HT-29 (cell line): ENCODE data around the gene SEMA6A. TPM values are rescaled to one million over a fixed set of nuclear protein-coding genes. Genes with fewer than 3 reads are reported as not detected.
"Not testable (repeated sequence)": the region's sequence is repeated elsewhere in the genome, so short reads cannot be mapped to it uniquely, and the experiment has no call there.

Experiments used
- DNase-seq: peaks from one replicate; pipeline ENCODE4 v3.0.0-alpha.2; 2015; ENCODE audit warnings: low spot score
- total RNA-seq: library from RNA; depleted of rRNA; stranded (reverse); fragments of >200 nt; shearing (Covaris generic); gene quantifications from 2 replicates; pipeline ENCODE4 v1.2.3, GENCODE V29; 2014

The SEMA6A gene
- total RNA-seq, 1 experiment from 2014 or later: 0.99 TPM

DNA sequence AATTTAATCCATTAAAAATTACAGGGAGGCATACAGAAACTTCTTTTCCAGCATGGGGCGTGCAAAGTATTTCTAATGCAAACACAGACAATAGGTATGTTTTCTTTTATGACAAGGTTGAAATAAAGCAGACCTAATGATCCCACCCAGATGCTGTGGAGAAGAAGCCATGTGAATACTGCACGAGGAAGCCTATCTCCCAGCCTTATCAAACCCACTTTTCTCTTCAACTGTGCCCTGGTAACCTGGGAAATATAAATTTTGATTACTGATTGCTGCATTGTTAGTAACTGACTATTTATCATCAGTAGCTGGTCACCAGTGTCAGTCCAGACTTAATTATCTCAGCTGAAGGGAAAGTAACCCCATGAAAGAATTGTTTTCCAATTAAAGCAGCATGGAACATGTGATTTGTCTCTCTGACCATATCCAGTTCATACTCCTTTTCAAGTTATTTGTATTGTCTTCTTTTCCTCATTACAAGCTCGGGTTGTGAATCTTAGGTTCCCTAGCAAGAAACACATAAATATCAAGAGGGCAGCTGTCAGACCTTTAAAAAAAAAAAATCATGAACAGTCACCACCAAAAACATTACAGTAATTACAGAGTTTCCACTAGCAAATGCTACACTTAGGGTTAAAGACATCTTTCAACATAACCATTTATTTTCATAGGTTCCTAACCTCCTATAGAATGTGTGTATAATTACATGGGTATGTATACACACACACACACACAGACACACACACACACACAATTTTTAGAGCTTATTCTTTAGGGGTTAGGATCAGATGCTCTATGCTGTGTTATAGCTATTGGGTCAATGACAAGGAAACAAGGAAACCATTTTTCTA is 50.3 kb downstream of the SEMA6A start:
- no peak for DNase-seq

DNA sequence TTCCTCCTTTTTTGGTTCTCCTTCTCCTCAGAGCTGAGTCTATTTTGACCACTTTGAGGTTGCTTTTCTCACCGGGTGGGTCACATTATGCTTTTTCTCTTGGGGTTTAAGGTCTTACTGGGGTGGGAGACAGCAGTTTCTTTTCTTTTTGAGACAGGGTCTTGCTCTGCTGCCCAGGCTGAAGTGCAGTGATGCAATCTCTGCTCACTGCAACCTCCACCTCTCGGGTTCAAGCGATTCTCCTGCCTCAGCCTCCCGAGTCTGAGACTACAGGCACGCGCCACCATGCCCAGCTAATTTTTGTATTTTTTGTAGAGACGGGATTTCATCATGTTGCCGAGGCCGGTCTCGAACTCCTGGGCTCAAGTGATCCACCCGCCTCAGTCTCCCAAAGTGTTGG is 51.4 kb downstream of the SEMA6A start:
- not testable (repeated sequence) for DNase-seq

DNA sequence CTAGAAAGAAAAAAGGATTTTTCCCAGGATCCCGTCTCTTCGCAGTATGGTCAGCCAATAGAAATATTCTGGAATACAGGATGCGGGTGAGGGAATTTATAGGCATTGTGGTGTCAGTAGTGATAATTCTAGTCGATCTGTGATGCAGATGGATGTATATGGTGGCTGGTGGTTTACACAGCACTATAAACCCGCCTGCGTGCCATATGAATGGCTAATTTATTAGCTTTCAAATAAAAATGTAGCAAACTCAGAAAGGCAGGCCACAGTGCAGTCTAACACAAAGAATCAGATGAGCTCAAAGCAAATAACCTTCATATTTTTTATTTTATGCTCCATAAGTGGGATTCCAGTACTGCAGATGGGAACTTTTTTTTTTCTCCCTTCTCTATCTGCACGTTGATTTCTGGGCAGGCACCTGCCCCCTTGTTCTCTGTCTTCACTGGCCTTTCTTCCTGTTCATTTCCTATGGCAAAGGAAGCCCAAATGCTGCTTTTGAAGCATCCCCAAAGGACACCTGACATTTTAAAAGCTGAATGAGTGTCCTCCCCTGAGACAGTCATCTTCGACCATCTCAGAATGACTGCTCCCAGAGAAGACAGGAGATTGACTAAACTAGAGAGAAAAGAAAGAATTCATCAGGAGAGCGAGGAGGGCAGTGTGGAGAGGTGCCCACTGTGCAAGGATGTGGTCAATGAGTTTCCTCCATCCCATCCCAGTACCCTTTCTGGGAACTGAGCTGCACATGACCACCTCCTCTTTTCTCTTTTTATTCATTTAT is 52.1 kb downstream of the SEMA6A start:
- DNase-seq: no peak

GRCh38 chr5:116521173-116521872 is 53.3 kb downstream of the SEMA6A start:
- DNase-seq: no peak

- DNase-seq: no peak
Observed at GRCh38 chr5:116520771-116521170, 53.9 kb downstream of the SEMA6A start.

- no peak for DNase-seq
Observed at GRCh38 chr5:116518423-116518822, 56.2 kb downstream of the SEMA6A start.

GRCh38 chr5:116517488-116517887 is 57.1 kb downstream of the SEMA6A start:
- DNase-seq: no peak

- no peak for DNase-seq
Observed at GRCh38 chr5:116516021-116516420, 58.6 kb downstream of the SEMA6A start.

- no peak for DNase-seq
Observed at GRCh38 chr5:116514421-116514970, 60.1 kb downstream of the SEMA6A start.

- DNase-seq: no peak
Observed at GRCh38 chr5:116510517-116510916, 64.1 kb downstream of the SEMA6A start.

DNA sequence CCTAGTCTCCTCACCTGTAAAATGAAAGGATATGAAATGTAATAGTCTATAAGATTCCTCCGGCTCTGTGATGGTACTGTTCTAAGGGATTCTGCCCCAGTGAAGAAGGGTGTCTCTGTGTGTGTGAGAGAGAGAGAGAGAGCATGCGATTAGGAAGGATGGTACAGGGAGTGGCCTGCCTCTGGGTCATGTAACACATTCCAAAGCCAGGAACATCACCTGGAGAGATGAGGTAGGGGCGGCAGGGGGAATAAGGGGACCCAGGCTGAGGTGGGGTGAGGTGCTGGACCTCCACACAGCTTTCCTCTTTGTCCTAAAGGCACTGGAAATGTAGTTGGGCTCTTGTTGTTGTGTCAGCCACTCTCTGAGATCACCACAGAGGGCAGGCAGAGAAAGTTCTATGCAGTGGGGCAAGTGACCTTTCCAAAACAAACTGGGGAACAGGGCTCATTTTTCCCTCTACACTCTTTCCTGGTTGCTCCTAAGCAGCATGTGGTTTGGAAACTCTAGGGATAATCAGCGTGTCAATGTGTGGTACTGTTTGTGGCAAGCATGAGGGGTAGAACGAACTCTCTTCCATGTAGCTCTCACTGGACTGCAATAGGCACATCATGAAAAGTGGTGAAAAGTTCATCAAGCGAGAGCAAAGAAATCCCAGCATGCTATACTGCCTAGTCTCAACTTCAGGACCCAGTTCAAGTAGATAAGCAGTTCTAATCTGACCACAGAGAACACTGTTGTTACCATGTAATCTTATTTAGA is 65.0 kb downstream of the SEMA6A start:
- no peak for DNase-seq

- no peak for DNase-seq
Observed at GRCh38 chr5:116508835-116509234, 65.8 kb downstream of the SEMA6A start.

DNA sequence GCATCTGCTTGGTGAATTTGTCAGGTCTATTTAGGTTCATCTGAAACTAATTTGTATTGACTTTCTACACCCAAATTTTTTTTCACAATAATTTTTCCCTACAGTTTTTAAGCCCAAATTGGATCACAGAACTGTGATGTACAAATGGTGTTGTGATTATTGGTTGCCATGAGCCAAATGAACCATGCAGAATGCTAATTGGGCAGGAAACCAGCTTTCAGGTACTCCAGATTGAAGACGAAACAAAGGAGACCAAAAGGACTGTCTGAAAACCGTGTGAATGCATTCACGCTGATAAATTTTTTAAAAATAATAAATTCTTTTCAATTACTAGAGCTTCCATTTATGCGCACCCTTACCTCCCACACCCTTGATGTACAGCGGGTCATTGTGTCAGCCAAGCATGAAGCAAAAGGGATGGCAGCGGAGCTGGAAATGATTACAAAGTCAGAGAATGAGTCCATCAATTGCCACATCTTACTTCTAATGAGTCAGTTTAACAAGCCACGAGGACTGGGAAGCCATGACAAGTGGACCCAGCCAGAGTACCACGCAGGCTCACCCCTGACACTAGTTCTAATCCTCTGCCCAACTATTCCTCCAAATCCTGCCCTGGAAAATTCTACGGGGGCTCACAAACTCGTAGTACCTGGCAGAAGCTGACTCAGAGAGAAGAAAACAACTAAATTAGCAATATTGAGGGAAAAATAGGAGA is 66.5 kb downstream of the SEMA6A start:
- DNase-seq: no peak

DNA sequence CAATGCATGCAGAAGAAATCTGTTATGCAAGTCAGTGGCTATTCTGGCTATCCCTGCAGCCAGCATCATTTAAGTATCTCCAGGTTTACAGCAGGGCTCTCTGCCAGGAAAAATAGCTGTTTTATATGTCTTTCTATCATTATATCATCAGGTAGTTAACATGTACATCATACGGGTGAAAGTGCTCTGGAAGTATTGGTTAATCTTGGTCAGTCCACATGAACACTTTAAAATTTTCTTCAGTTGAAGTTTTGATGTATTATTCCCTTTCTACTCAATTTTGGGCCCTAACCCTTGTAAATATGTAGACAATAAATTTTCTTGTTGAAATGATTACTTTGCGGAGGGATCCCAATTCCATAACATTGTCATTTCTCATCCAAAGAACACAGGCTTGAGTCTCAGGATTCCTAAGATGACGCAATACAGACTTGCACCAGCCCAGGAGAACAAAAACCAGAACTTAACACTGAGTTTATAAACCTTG is 67.5 kb downstream of the SEMA6A start:
- no peak for DNase-seq

DNA sequence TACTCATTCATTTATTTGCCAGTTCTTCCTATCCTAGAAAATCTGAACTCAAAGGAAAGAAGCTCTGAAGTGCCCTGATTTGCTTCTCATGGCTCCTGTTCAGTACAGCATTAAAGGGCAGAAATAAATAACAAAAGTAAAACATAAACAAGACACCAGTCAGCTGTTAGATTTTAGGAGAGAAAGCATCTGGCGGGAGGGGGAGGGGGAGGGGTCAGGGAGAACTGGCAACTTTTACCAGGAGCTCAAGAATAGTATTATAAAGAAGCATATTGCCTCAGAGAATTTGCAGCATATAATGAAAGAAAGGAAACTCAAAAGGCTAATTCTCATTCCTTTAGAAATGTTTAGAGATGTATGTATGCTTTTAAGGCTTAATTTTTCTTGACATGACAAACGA is 68.1 kb downstream of the SEMA6A start:
- DNase-seq: no peak

- no peak for DNase-seq
Observed at GRCh38 chr5:116504593-116505166, 69.9 kb downstream of the SEMA6A start.

DNA sequence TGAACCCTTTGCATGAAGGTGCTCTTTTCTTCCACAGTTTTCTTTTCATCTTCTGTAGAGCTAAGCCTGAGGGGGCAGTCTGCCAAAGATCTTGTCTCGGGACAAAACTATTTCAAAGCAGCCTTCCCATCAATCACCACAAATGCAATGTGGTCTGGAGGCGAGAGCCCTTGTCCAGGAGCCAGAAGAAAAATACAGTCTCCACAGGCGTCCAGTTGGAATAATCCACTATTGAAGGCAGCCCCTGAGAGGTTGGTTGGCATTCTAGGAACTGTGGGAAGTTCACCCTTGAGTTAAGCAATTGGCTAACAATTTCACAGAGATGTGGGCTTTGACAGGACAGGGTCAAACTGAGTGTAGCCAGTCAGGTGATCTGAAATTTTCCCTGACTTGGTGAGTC is 72.0 kb downstream of the SEMA6A start:
- no peak for DNase-seq

- DNase-seq: no peak
Observed at GRCh38 chr5:116502138-116502537, 72.5 kb downstream of the SEMA6A start.

DNA sequence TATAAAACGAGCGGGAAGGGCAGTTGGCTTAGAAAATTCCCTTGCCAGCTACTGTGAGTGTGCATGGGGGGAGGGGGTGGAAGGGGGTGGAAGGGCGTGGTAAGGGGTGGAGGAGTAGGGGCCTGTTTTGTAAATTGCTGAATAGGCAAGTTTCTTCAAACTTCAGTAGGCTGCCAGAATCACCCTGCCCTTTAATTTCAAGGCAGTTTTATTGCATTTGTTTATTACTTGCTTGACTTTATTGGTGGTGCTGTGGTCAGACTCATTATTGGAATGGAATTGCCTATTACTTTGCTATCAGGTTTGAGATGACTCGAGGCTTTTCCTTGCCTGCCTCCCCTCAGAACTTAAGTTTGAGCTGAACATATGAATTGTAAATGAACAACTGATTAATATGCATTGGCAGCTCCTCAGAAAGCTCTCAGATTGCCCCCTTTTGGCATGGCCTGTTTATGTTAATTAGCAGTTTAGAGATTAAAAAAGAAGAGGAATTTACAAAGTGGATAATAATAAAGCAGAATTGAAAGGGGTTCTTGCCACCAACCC is 76.0 kb downstream of the SEMA6A start:
- no peak for DNase-seq

DNA sequence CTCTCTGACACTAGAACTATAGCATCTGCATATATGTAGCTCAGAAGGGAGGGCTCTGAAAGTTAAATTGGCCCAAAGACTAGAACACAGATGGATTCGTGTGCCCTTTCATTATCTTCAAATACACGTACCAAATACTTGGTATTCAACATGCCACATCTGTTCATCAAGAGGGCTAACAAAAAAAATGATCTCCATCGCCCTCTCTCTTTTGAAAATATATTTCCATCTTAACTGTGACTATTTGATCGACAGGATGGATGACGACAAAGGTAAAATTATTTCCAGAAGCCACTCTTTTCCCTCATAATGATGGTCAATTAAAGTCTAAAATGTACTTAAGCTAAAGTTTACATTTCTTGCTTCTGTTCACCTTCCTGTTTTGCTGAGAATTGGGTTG is 77.0 kb downstream of the SEMA6A start:
- no peak for DNase-seq
